ENCODE data around the gene GRID1. TPM values are rescaled to one million over a fixed set of nuclear protein-coding genes. Genes with fewer than 3 reads are reported as not detected.

GRID1 gene
- polyA plus RNA-seq, 4 donors = 0.27 to 1.1 (median 0.40) TPM; not detected in 1

DNA sequence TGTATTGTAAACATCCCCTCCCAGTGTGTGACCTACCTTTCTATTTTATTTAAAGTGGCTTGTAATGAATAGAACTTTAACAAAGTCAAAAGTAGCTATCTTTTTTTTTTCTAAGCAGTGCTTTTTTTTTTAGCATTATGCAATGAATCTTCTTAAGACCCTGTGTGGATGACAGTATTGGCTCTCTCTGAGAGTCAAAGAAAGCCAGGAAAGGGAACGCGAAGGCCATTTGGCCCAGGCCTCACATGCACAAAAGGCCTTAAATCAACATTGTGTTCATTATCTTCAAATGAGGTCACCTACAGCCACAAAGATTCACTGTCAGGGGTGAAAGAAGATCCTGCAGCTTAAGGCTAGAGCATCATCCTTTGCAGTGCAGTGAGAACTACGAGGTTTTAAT is 721.5 kb downstream of the GRID1 start:
- Histone ChIP-seq H3K4me1 (ENCODE audit: control insufficient read depth in 3 of 3, insufficient read depth in 2 of 3, low read depth in 1 of 3, low read length in 2 of 3) (peaks cover 0 to 31% (median 6%) of the 10 kb centered on the region in 3 donors), H3K27me3 (ENCODE audit: control insufficient read depth in 3 of 3, insufficient read depth in 3 of 3, low read length in 3 of 3) (no peaks in the 10 kb centered on the region), H3K36me3 (ENCODE audit: control insufficient read depth in 3 of 3, insufficient read depth in 2 of 3, low read depth in 1 of 3, low read length in 3 of 3) (no peaks in the 10 kb centered on the region), H3K4me3 (ENCODE audit: low read depth in 1 of 3, low read length in 3 of 3) (no peak overlapping the region), H3K27ac (ENCODE audit: low read depth in 1 of 3, low read length in 2 of 3) (no peak overlapping the region), H3K9me3 (ENCODE audit: control insufficient read depth in 2 of 2, insufficient read depth in 1 of 2, low read depth in 1 of 2, low read length in 1 of 2) (no peaks in the 10 kb centered on the region)
- FAIRE-seq (no peak), DNase-seq (no peak)
- WGBS, 3 donors = 62 to 85% (median 85%) methylated on average over 3 of the region's 3 CpGs

DNA sequence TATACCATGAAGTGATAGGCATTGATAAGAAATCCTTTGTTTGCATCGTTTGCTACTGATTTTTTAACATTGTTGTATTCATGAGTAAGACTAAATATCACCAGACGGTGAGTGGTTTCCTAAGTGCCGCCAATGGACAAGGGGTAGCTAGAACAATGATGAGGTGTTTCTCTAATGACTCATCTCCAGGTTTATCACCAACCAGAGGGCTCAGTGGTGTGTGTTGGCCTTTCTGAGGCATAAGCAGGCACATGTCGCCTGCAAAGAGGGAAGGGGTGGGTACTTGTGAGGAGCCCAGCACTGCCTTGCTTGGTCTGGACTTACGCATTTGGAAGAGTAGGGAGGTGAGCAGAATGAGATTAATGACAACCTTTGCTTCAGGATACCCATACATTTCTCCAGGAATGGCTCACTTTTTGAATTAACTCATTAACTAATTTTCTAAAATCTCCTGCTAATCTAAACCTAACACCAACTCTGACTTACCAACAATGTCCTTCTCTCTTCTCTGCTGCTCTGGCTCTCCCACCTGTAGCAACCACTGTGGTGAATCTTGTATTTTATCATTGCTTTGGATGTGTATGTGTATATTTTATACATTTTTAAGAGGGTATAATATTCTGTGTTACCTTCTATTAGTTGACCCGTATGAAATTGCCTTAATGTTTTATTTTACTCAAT is 722.6 kb downstream of the GRID1 start:
- Histone ChIP-seq H3K4me3 (ENCODE audit: low read depth in 1 of 3, low read length in 3 of 3) (no peak overlapping the region), H3K36me3 (ENCODE audit: control insufficient read depth in 3 of 3, insufficient read depth in 2 of 3, low read depth in 1 of 3, low read length in 3 of 3) (no peaks in the 10 kb centered on the region), H3K27ac (ENCODE audit: low read depth in 1 of 3, low read length in 2 of 3) (peak overlapping the region in 1 of 3 donors; percentile 79), H3K4me1 (ENCODE audit: control insufficient read depth in 3 of 3, insufficient read depth in 2 of 3, low read depth in 1 of 3, low read length in 2 of 3) (peaks cover 0 to 29% (median 6%) of the 10 kb centered on the region in 3 donors), H3K9me3 (ENCODE audit: control insufficient read depth in 2 of 2, insufficient read depth in 1 of 2, low read depth in 1 of 2, low read length in 1 of 2) (no peaks in the 10 kb centered on the region), H3K27me3 (ENCODE audit: control insufficient read depth in 3 of 3, insufficient read depth in 3 of 3, low read length in 3 of 3) (no peaks in the 10 kb centered on the region)
- WGBS, 3 donors = 51 to 69% (median 65%) methylated on average over 6 of the region's 6 CpGs
- no peak for FAIRE-seq
- no peak for DNase-seq

DNA sequence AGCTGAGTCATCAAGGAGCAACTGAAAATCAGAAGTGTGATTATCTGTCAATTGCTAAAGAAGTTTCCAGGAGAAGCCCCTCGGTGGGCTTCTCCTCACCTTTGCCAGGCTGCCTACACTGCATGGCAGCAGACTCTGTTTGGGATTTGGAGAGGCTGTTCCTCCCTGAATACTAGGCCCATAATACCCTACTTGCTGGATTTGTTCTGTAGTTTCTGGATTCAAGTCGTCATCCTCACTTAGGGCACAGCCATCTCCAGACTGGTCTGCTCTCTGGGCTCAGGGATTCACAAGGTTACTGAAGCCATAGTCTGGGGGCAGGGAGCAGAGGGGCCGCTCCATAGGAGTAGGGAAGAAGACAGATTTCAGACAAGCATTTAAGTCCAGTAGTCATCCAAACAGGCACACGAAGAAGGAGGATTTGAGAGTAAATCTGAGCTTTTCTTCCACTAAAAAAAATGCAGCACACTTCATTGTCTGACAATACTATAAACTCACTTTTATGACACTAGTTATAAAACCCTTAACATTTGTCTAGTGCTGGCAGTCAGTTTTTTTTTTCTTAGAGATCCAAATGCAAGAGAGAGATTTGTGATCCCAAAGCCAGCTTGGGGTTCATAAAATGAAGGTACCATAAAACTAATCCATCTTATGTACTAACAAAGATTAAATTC is 723.3 kb downstream of the GRID1 start:
- 54 to 64% (median 55%) methylated on average over 4 of the region's 4 CpGs for WGBS, 3 donors
- DNase-seq (peak in 1 of 2 donors; percentile 63), FAIRE-seq (no peak)
- Histone ChIP-seq H3K4me3 (ENCODE audit: low read depth in 1 of 3, low read length in 3 of 3) (no peak overlapping the region), H3K27me3 (ENCODE audit: control insufficient read depth in 3 of 3, insufficient read depth in 3 of 3, low read length in 3 of 3) (no peaks in the 10 kb centered on the region), H3K36me3 (ENCODE audit: control insufficient read depth in 3 of 3, insufficient read depth in 2 of 3, low read depth in 1 of 3, low read length in 3 of 3) (no peaks in the 10 kb centered on the region), H3K4me1 (ENCODE audit: control insufficient read depth in 3 of 3, insufficient read depth in 2 of 3, low read depth in 1 of 3, low read length in 2 of 3) (peaks cover 0 to 29% (median 6%) of the 10 kb centered on the region in 3 donors), H3K27ac (ENCODE audit: low read depth in 1 of 3, low read length in 2 of 3) (peak overlapping the region in 1 of 3 donors; percentile 79), H3K9me3 (ENCODE audit: control insufficient read depth in 2 of 2, insufficient read depth in 1 of 2, low read depth in 1 of 2, low read length in 1 of 2) (no peaks in the 10 kb centered on the region)

DNA sequence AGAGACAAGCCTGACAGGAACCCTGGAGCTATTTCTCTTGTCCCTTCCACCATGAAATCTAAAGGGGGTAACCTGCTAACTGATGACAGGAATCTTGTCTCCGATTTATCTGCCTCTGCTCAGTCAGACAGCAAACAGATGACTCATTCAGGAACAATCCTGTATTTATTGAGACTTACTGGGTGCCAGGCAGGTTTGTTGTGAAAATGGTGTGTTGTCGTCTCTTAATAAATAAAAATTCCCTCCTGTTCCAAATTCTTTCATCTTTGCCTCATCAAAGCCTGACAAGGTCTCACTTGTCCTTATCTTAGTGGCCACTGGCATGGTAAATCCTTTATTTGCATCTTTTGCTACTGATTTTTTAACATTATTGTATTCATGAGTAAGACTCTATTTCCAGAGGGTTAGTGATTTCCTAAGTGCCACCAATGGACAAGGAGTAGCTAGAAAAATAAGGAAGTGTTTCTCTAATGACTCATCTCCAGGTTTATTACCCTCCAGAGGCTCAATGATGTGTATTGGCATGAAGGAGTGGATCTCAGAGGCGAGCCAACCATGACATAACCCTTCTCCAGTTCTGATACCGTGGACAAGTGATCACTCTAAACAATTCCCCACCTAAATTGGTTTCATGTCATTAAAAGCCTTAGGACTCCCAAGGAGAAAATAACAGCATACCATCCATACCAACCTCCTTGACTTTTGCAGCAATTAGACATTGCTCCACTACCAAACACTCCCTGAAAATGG is 724.0 kb downstream of the GRID1 start:
- FAIRE-seq (no peak), DNase-seq (peak; percentile 64 to 83)
- Histone ChIP-seq H3K36me3 (ENCODE audit: control insufficient read depth in 3 of 3, insufficient read depth in 2 of 3, low read depth in 1 of 3, low read length in 3 of 3) (no peaks in the 10 kb centered on the region), H3K4me1 (ENCODE audit: control insufficient read depth in 3 of 3, insufficient read depth in 2 of 3, low read depth in 1 of 3, low read length in 2 of 3) (peaks cover 0 to 29% (median 6%) of the 10 kb centered on the region in 3 donors), H3K9me3 (ENCODE audit: control insufficient read depth in 2 of 2, insufficient read depth in 1 of 2, low read depth in 1 of 2, low read length in 1 of 2) (no peaks in the 10 kb centered on the region), H3K27me3 (ENCODE audit: control insufficient read depth in 3 of 3, insufficient read depth in 3 of 3, low read length in 3 of 3) (no peaks in the 10 kb centered on the region), H3K4me3 (ENCODE audit: low read depth in 1 of 3, low read length in 3 of 3) (no peak overlapping the region), H3K27ac (ENCODE audit: low read depth in 1 of 3, low read length in 2 of 3) (peak overlapping the region; percentile 9 to 79 (median 12))
- WGBS, 3 donors = 24 to 37% (median 33%) methylated on average over 4 of the region's 4 CpGs

DNA sequence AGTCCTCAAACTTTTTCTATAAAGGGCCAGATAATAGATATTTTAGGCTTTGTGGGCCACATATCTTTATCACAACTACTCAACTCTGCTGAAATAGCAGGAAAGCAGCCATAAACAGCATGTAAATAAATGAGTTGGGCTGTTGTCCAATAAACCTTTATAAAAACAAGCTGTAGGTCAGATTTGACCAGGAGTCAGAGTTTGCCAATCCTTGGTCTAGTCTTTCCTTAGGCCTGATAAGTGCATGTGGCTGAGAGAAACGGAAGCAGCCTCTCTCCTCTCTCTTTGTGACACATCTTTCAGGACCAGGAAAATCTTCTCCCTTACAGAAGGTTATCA is 724.5 kb downstream of the GRID1 start:
- H3K36me3 ChIP-seq (ENCODE audit: control insufficient read depth in 3 of 3, insufficient read depth in 2 of 3, low read depth in 1 of 3, low read length in 3 of 3) = no peaks in the 10 kb centered on the region
- no peaks in the 10 kb centered on the region for H3K27me3 ChIP-seq (ENCODE audit: control insufficient read depth in 3 of 3, insufficient read depth in 3 of 3, low read length in 3 of 3)
- no peak for FAIRE-seq
- no peak overlapping the region for H3K4me3 ChIP-seq (ENCODE audit: low read depth in 1 of 3, low read length in 3 of 3)
- no peak for DNase-seq
- H3K4me1 ChIP-seq (ENCODE audit: control insufficient read depth in 3 of 3, insufficient read depth in 2 of 3, low read depth in 1 of 3, low read length in 2 of 3) = peaks cover 0 to 29% (median 6%) of the 10 kb centered on the region in 3 donors
- peak overlapping the region in 2 of 3 donors; percentile 9 to 79 for H3K27ac ChIP-seq (ENCODE audit: low read depth in 1 of 3, low read length in 2 of 3)
- WGBS, 3 donors = 67 to 86% (median 78%) methylated on average over 1 of the region's 1 CpG
- H3K9me3 ChIP-seq (ENCODE audit: control insufficient read depth in 2 of 2, insufficient read depth in 1 of 2, low read depth in 1 of 2, low read length in 1 of 2) = no peaks in the 10 kb centered on the region

DNA sequence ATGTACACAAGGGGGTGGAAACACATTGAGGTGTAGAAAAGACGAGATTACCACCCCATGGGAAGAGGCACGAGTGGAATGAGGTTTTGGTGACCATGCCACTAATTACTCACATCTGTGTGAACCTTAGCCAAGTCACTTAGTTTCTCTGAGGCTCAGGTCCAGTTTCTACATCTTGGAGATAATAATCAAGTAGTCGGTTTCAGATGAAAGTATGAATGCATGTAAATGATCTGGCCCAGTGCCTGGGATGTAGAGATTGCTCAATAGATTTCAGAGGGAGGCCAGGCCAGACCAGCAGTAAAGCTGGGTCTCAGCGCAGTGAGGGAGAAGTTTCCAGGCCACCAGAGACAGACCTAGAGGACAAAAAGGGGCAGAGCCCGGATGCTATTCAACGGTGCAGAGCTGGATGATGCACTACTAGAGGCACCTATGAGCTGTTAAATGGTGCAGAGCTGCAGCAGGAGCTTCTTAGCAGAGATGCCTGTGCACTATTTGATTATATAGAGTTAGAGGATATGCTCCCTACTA is 725.1 kb downstream of the GRID1 start:
- peak in 1 of 2 donors; percentile 16 for DNase-seq
- Histone ChIP-seq H3K27me3 (ENCODE audit: control insufficient read depth in 3 of 3, insufficient read depth in 3 of 3, low read length in 3 of 3) (no peaks in the 10 kb centered on the region), H3K4me1 (ENCODE audit: control insufficient read depth in 3 of 3, insufficient read depth in 2 of 3, low read depth in 1 of 3, low read length in 2 of 3) (peaks cover 0 to 29% (median 6%) of the 10 kb centered on the region in 3 donors), H3K4me3 (ENCODE audit: low read depth in 1 of 3, low read length in 3 of 3) (no peak overlapping the region), H3K36me3 (ENCODE audit: control insufficient read depth in 3 of 3, insufficient read depth in 2 of 3, low read depth in 1 of 3, low read length in 3 of 3) (no peaks in the 10 kb centered on the region), H3K27ac (ENCODE audit: low read depth in 1 of 3, low read length in 2 of 3) (peak overlapping the region in 1 of 3 donors; percentile 79), H3K9me3 (ENCODE audit: control insufficient read depth in 2 of 2, insufficient read depth in 1 of 2, low read depth in 1 of 2, low read length in 1 of 2) (no peaks in the 10 kb centered on the region)
- 53 to 63% (median 62%) methylated on average over 6 of the region's 6 CpGs for WGBS, 3 donors
- no peak for FAIRE-seq

DNA sequence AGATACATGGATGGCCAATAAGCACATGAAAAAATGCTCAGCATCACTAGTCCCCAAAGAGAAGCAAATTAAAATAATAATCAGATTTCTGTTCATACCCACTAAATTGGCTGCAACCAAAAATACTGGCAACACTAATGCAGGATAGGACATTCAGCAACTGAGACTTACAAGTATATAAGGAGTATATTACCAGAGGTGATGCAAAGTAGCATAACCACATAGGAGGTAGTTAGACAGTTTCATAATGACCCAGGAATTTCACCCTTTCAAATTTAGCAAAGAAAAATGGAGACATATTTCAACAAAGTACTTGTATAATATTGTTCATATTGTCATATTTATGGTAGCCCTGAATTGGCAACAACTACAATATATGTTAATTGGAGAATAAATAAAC is 727.8 kb downstream of the GRID1 start:
- Histone ChIP-seq H3K27me3 (ENCODE audit: control insufficient read depth in 3 of 3, insufficient read depth in 3 of 3, low read length in 3 of 3) (no peaks in the 10 kb centered on the region), H3K36me3 (ENCODE audit: control insufficient read depth in 3 of 3, insufficient read depth in 2 of 3, low read depth in 1 of 3, low read length in 3 of 3) (no peaks in the 10 kb centered on the region), H3K4me3 (ENCODE audit: low read depth in 1 of 3, low read length in 3 of 3) (no peak overlapping the region), H3K4me1 (ENCODE audit: control insufficient read depth in 3 of 3, insufficient read depth in 2 of 3, low read depth in 1 of 3, low read length in 2 of 3) (peaks cover 0 to 24% (median 6%) of the 10 kb centered on the region in 3 donors), H3K27ac (ENCODE audit: low read depth in 1 of 3, low read length in 2 of 3) (no peak overlapping the region), H3K9me3 (ENCODE audit: control insufficient read depth in 2 of 2, insufficient read depth in 1 of 2, low read depth in 1 of 2, low read length in 1 of 2) (no peaks in the 10 kb centered on the region)
- DNase-seq = no peak
- FAIRE-seq = no peak

DNA sequence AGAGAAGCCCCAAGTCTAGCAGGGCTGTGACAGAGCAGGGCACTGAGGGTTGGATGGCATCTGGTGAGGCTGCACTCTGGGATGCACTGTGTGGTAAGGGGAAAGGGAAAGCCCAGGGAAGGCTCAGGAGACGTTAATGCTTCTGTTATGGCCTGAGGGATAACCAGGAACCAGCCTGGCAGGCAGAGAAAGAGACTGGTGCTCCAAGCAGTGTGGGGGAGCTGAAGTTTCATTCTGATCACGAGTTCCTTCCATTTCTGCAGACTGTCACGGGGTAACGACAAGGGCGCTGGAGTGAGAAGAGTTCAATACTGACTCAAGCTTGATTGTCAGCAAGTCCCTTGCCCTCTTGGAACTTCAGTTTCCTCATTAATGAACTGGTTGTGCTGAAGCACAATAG is 730.9 kb downstream of the GRID1 start:
- H3K4me3 ChIP-seq (ENCODE audit: low read depth in 1 of 3, low read length in 3 of 3) = no peak overlapping the region
- FAIRE-seq (no peak), DNase-seq (peak in 1 of 2 donors; percentile 36)
- no peaks in the 10 kb centered on the region for H3K36me3 ChIP-seq (ENCODE audit: control insufficient read depth in 3 of 3, insufficient read depth in 2 of 3, low read depth in 1 of 3, low read length in 3 of 3)
- no peaks in the 10 kb centered on the region for H3K4me1 ChIP-seq (ENCODE audit: control insufficient read depth in 3 of 3, insufficient read depth in 2 of 3, low read depth in 1 of 3, low read length in 2 of 3)
- H3K27ac ChIP-seq (ENCODE audit: low read depth in 1 of 3, low read length in 2 of 3) = peak overlapping the region in 1 of 3 donors; percentile 11
- no peaks in the 10 kb centered on the region for H3K27me3 ChIP-seq (ENCODE audit: control insufficient read depth in 3 of 3, insufficient read depth in 3 of 3, low read length in 3 of 3)
- 71 to 82% (median 78%) methylated on average over 5 of the region's 5 CpGs for WGBS, 3 donors
- no peaks in the 10 kb centered on the region for H3K9me3 ChIP-seq (ENCODE audit: control insufficient read depth in 2 of 2, insufficient read depth in 1 of 2, low read depth in 1 of 2, low read length in 1 of 2)
